Activated CD4-positive, alpha-beta T cell treated with anti-CD3 and anti-CD28 coated beads for 36 hours (primary cell): ENCODE measurements around the gene ATIC. TPM values are rescaled to one million over a fixed set of nuclear protein-coding genes. Genes with fewer than 3 reads are reported as not detected.

ENCODE experiments used
- ATAC-seq: fragments of 200-7000 bp; cut with Tn5 transposase; one replicate; pipeline ENCODE4 v1.10.0; 2021; ENCODE audit warnings: mild to moderate bottlenecking, moderate library complexity
- CTCF ChIA-PET: fragments of 350-600 bp; sonication (Branson Sonifier 250); formaldehyde crosslinking; loops from one replicate; lab custom pipeline; 2021; ENCODE audit warnings: antibody characterized with exemption; lab: Charles Lee
- POLR2A ChIA-PET: fragments of 350-600 bp; sonication (Branson Sonifier 250); formaldehyde crosslinking; loops from one replicate; lab custom pipeline; 2021; ENCODE audit warnings: antibody characterized with exemption, inconsistent platforms; lab: Charles Lee
- DNase-seq: peaks from one replicate; pipeline ENCODE4 v3.0.0-alpha.2; 2020
- H3K27ac Mint-ChIP-seq: one replicate; pipeline ENCODE4 v1.8.0; 2021; ENCODE audit warnings: mixed read lengths
- H3K27me3 Mint-ChIP-seq: one replicate; pipeline ENCODE4 v1.8.0; 2021; ENCODE audit warnings: mixed read lengths
- H3K36me3 Mint-ChIP-seq: one replicate; pipeline ENCODE4 v1.8.0; 2021; ENCODE audit warnings: low read depth, mixed read lengths
- H3K4me1 Mint-ChIP-seq: one replicate; pipeline ENCODE4 v1.8.0; 2021; ENCODE audit warnings: mixed read lengths
- H3K4me3 Mint-ChIP-seq: one replicate; pipeline ENCODE4 v1.8.0; 2021; ENCODE audit warnings: mild to moderate bottlenecking, moderate library complexity, mixed read lengths
- H3K9me3 Mint-ChIP-seq: one replicate; pipeline ENCODE4 v1.8.0; 2021; ENCODE audit warnings: low read depth, mixed read lengths
- intact Hi-C, 2 experiments: fragments of 100-400 bp; cut with DNase I in 1 of 2; cut with micrococcal nuclease in 1 of 2; formaldehyde crosslinking; loops; one replicate each; pipeline versions ENCODE4 v1.14.2 to v1.15.1; 2022 to 2024; cut with DNase I, micrococcal nuclease
- total RNA-seq, 2 experiments: library from RNA; stranded (reverse); gene quantifications; one replicate each; pipeline ENCODE4 v1.2.3, GENCODE V29; 2021

Gene ATIC
- total RNA-seq, 2 experiments from 2014 or later = 300 to 310 TPM

DNA sequence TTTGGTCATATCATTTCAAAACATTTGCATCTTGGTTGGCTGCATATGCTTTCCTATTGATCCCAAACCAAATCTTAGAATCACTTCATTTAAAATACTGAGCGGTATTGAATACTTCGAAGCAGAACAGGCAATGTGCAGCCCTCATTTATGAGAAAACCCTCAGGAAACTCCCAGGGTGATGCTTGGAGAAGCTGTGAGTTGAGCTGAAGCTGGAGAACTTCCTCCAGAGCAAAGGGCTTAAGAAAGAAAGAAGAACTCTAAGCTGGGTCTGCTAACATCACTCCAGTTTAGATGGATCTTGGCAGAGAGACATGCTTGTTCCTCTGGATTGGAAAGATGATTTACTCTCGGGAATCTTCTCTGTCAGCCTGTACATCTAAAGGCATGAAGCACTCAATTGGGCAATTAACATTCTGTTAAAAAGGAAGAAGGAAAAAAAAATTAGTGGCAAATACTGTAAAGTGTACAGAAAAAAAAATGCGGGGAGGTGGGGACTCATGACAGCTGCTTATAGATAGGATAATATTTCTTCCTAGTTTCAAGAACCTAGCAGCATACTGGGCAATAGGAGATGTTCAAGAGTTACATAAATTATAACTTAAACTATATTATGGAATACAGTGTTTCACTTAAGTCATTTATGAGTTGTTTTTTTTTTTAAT lies 49.5 kb downstream of the ATIC start:
- CTCF ChIA-PET = no interaction called here

DNA sequence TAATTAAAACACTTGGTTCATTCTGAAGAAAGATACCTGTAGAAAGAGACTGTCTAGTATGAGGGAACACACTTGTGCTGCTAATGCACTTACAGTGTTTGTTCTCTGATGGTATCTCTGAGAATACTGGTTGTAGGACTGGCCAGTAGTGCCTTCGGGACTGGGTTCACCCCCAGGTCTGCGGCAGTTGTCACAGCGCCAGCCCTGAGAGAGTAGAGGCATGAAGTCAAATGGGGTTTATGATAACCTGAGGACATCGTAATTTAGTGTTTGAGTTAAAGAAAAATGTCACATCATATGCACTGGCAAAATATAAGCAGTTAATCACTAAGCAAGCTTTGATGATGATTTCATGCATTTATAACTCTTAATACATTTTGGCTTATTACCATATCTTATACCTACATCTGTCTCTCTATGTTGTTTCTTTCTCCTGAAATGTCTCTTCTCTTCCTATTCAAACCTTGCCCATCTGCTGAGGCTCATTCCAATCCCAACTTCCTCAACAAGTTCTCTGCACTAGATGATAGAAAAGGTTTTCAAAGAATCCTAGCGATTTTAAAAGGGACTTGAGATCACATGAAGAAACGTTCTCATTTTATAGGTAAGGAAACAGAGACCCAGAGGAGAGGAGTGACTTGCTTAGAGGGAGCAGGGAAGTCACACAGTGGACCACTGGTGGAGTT lies 50.2 kb downstream of the ATIC start:
- no peak for ATAC-seq
- POLR2A ChIA-PET = no interaction called here

More for the DNA sequence above, 49.5 kb downstream of the ATIC start:
- DNase-seq = no peak
- no peaks in the 10 kb centered on the region for H3K4me1 Mint-ChIP-seq
- H3K9me3 Mint-ChIP-seq = no peaks in the 10 kb centered on the region
- no peak overlapping the region for H3K27ac Mint-ChIP-seq
- POLR2A ChIA-PET = no interaction called here
- no peak overlapping the region for H3K4me3 Mint-ChIP-seq
- peaks cover 28% of the 10 kb centered on the region for H3K36me3 Mint-ChIP-seq
- intact Hi-C loops = no loop called here
- ATAC-seq = no peak
- no peaks in the 10 kb centered on the region for H3K27me3 Mint-ChIP-seq

DNA sequence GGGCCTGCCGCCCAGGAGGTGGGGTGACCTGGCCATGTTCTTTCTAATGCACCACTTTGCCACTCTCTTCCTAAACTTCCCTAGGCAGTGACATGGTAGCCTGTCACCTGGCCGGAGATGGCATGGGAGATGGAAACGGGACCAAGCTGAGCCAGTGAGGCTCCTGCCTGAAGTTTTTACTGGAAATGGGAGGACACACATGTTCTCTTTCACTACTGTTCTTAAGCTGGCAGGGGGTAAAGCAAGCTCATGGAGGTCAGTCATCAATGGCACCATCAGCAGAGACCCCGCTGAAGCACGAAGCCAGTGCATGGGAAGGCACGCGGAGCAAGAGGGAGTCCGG lies 50.7 kb downstream of the ATIC start:
- Mint-ChIP-seq H3K27ac (no peak overlapping the region), H3K9me3 (no peaks in the 10 kb centered on the region), H3K4me1 (no peaks in the 10 kb centered on the region), H3K4me3 (no peak overlapping the region), H3K27me3 (no peaks in the 10 kb centered on the region), H3K36me3 (peaks cover 32% of the 10 kb centered on the region)
- ATAC-seq = no peak
- no peak for DNase-seq
- CTCF ChIA-PET = no interaction called here
- POLR2A ChIA-PET = no interaction called here
- intact Hi-C loops = no loop called here

More for the DNA sequence above, 50.2 kb downstream of the ATIC start:
- peaks cover 30% of the 10 kb centered on the region for H3K36me3 Mint-ChIP-seq
- no peaks in the 10 kb centered on the region for H3K9me3 Mint-ChIP-seq
- H3K27me3 Mint-ChIP-seq = no peaks in the 10 kb centered on the region
- intact Hi-C loops = no loop called here
- H3K27ac Mint-ChIP-seq = no peak overlapping the region
- CTCF ChIA-PET = no interaction called here
- no peaks in the 10 kb centered on the region for H3K4me1 Mint-ChIP-seq
- no peak overlapping the region for H3K4me3 Mint-ChIP-seq
- DNase-seq = no peak

- Mint-ChIP-seq H3K27ac (no peak overlapping the region), H3K4me3 (no peak overlapping the region), H3K27me3 (no peaks in the 10 kb centered on the region), H3K9me3 (no peaks in the 10 kb centered on the region), H3K4me1 (no peaks in the 10 kb centered on the region), H3K36me3 (peaks cover 34% of the 10 kb centered on the region)
- intact Hi-C loops = no loop called here
- no peak for ATAC-seq
- ChIA-PET POLR2A (no interaction called here), CTCF (no interaction called here)
- no peak for DNase-seq
Observed at GRCh38 chr2:215363039-215363438, 51.2 kb downstream of the ATIC start.

- no peak for DNase-seq
- Mint-ChIP-seq H3K27me3 (no peaks in the 10 kb centered on the region), H3K36me3 (peaks cover 34% of the 10 kb centered on the region), H3K4me1 (no peaks in the 10 kb centered on the region), H3K27ac (no peak overlapping the region), H3K9me3 (no peaks in the 10 kb centered on the region), H3K4me3 (no peak overlapping the region)
- no peak for ATAC-seq
- CTCF ChIA-PET = no interaction called here
- intact Hi-C loops = no loop called here
- POLR2A ChIA-PET = no interaction called here
Observed at GRCh38 chr2:215363461-215364156, 51.8 kb downstream of the ATIC start.

- H3K4me1 Mint-ChIP-seq = no peaks in the 10 kb centered on the region
- H3K36me3 Mint-ChIP-seq = peaks cover 34% of the 10 kb centered on the region
- no peak for ATAC-seq
- no peak overlapping the region for H3K27ac Mint-ChIP-seq
- intact Hi-C loops = no loop called here
- CTCF ChIA-PET = interaction anchor here (0.6 to 0.7 kb wide), 2 partner anchors 360 to 1162 kb away, joined by 3 read pairs; no protein-coding TSS in a partner anchor
- no peak overlapping the region for H3K4me3 Mint-ChIP-seq
- no peaks in the 10 kb centered on the region for H3K27me3 Mint-ChIP-seq
- no peak for DNase-seq
- no peaks in the 10 kb centered on the region for H3K9me3 Mint-ChIP-seq
- POLR2A ChIA-PET = no interaction called here
Observed at GRCh38 chr2:215364157-215365155, 52.6 kb downstream of the ATIC start.

- no peaks in the 10 kb centered on the region for H3K27me3 Mint-ChIP-seq
- H3K4me3 Mint-ChIP-seq = no peak overlapping the region
- DNase-seq (no peak), ATAC-seq (no peak)
- H3K36me3 Mint-ChIP-seq = peaks cover 34% of the 10 kb centered on the region
- no peak overlapping the region for H3K27ac Mint-ChIP-seq
- H3K4me1 Mint-ChIP-seq = no peaks in the 10 kb centered on the region
- intact Hi-C loops = no loop called here
- H3K9me3 Mint-ChIP-seq = no peaks in the 10 kb centered on the region
- CTCF ChIA-PET = interaction anchor here (0.6 to 0.7 kb wide), 2 partner anchors 359 to 1162 kb away, joined by 3 read pairs; no protein-coding TSS in a partner anchor
- POLR2A ChIA-PET = no interaction called here
Observed at GRCh38 chr2:215365184-215365658, 53.4 kb downstream of the ATIC start.

GRCh38 chr2:215366440-215367032 lies 54.7 kb downstream of the ATIC start:
- Mint-ChIP-seq H3K36me3 (peaks cover 40% of the 10 kb centered on the region), H3K27me3 (no peaks in the 10 kb centered on the region), H3K4me1 (no peaks in the 10 kb centered on the region), H3K9me3 (no peaks in the 10 kb centered on the region), H3K27ac (no peak overlapping the region), H3K4me3 (no peak overlapping the region)
- ATAC-seq (no peak), DNase-seq (no peak)
- CTCF ChIA-PET = interaction anchor here (1.3 kb wide), 1 partner anchor 12 kb away, joined by 3 read pairs; no protein-coding TSS in a partner anchor
- intact Hi-C loops = no loop called here
- POLR2A ChIA-PET = no interaction called here

DNA sequence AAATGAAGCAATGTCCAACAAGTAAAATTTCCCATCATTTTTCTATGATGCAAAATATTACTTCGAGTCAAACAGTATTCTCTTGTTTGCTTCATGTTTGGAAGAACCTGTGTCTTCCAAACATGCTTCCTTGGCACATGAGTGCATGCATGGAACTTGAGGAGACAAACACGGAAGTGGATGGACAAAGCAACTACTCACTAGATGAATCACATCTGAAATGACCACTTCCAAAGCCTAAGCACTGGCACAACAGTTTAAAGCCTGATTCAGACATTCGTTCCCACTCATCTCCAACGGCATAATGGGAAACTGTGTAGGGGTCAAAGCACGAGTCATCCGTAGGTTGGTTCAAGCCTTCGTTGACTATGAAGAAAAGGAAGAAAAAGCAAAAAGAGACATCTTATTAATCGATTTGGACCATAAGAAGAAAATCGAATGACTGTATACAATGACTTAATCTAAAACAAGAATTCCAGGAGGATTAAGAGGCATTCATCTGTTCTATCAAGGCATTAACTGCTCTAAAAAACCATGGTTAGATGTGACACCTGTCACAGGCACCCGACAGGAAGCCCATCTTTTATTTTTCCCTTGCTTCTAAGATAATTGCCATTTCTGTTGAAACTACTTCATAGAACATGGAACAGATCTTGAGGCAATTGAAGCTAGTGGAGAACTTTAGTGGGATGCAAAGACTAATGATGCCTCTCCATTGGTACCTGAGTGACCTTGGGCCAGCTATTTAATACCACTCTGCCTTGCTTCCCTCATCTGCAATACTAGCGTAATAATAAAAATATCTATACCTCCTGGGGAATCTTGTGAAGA lies 56.0 kb downstream of the ATIC start:
- Mint-ChIP-seq H3K4me1 (no peaks in the 10 kb centered on the region), H3K27ac (no peak overlapping the region), H3K9me3 (no peaks in the 10 kb centered on the region), H3K36me3 (peaks cover 33% of the 10 kb centered on the region), H3K4me3 (no peak overlapping the region), H3K27me3 (no peaks in the 10 kb centered on the region)
- DNase-seq (no peak), ATAC-seq (no peak)
- POLR2A ChIA-PET = no interaction called here
- CTCF ChIA-PET = interaction anchor here (0.6 to 1.3 kb wide), 2 partner anchors 11 to 642 kb away, joined by 3 to 4 read pairs; no protein-coding TSS in a partner anchor
- intact Hi-C loops = no loop called here

GRCh38 chr2:215368493-215368809 lies 56.6 kb downstream of the ATIC start:
- DNase-seq (no peak), ATAC-seq (no peak)
- intact Hi-C loops = no loop called here
- Mint-ChIP-seq H3K36me3 (peaks cover 32% of the 10 kb centered on the region), H3K4me3 (no peak overlapping the region), H3K27ac (no peak overlapping the region), H3K27me3 (no peaks in the 10 kb centered on the region), H3K4me1 (no peaks in the 10 kb centered on the region), H3K9me3 (no peaks in the 10 kb centered on the region)
- CTCF ChIA-PET = interaction anchor here (0.6 kb wide), 1 partner anchor 643 kb away, joined by 4 read pairs; no protein-coding TSS in a partner anchor
- POLR2A ChIA-PET = no interaction called here
